IMR-90 (cell line): ENCODE data around the gene TSC22D4. TPM values are rescaled to one million over a fixed set of nuclear protein-coding genes. Genes with fewer than 3 reads are reported as not detected.

Experiments
- ATAC-seq: fragments of 200-7000 bp; cut with Tn5 transposase; 2 replicates; pipeline ENCODE4 v1.9.1; 2020; ENCODE audit warnings: low read depth, mild to moderate bottlenecking, moderate library complexity
- BruUV-seq: library from RNA; stranded (reverse); fragments of 400-500 nt; replicated peaks from 2 replicates; lab custom pipeline; 2021; lab: Mats Ljungman, UMichigan
- CTCF ChIA-PET: fragments of 300-600 bp; formaldehyde crosslinking; extraction: SDS; loops from one replicate; lab custom pipeline; 2021; ENCODE audit warnings: antibody characterized with exemption; lab: Yijun Ruan, JAX
- POLR2A ChIA-PET: fragments of 300-600 bp; sonication (Branson Sonifier 250); formaldehyde crosslinking; loops from one replicate; lab custom pipeline; 2022; ENCODE audit warnings: antibody characterized with exemption; ENCODE audit not compliant: unreplicated experiment; lab: Charles Lee
- DNase-seq: peaks from one replicate; pipeline ENCODE4 v3.0.0; 2013
- H2AFZ ChIP-seq: replicated peaks from 2 replicates; pipeline ENCODE3; 2013; ENCODE audit warnings: low read length, mild to moderate bottlenecking; ENCODE audit not compliant: poor library complexity
- H2AK5ac ChIP-seq: 2 replicates; pipeline ENCODE4 v1.6.1; 2013; ENCODE audit warnings: low read depth, low read length, inconsistent platforms
- H2AK9ac ChIP-seq: replicated peaks from 2 replicates; pipeline ENCODE3; 2013; ENCODE audit warnings: mild to moderate bottlenecking, low read depth, low read length, moderate library complexity; ENCODE audit not compliant: poor library complexity
- H2BK120ac ChIP-seq: 2 replicates; pipeline ENCODE4 v1.6.1; 2013; ENCODE audit warnings: low read depth, low read length, inconsistent platforms
- H2BK15ac ChIP-seq: 3 replicates; pipeline ENCODE4 v1.6.1; 2013; ENCODE audit warnings: low read depth, low read length, inconsistent platforms
- H2BK20ac ChIP-seq: 2 replicates; pipeline ENCODE4 v1.6.1; 2013; ENCODE audit warnings: low read depth, mild to moderate bottlenecking, inconsistent platforms, low read length, moderate library complexity
- H2BK5ac ChIP-seq: 2 replicates; pipeline ENCODE4 v1.6.1; 2013; ENCODE audit warnings: mild to moderate bottlenecking, low read depth, low read length, inconsistent platforms; ENCODE audit not compliant: poor library complexity, severe bottlenecking
- H3K14ac ChIP-seq: replicated peaks from 2 replicates; pipeline ENCODE4 v1.6.1; 2013; ENCODE audit warnings: low read depth, low read length, inconsistent platforms
- H3K18ac ChIP-seq: 2 replicates; pipeline ENCODE4 v1.6.1; 2013; ENCODE audit warnings: low read depth, low read length, control low read depth
- H3K23ac ChIP-seq: 2 replicates; pipeline ENCODE4 v1.6.1; 2013; ENCODE audit warnings: low read depth, low read length, inconsistent platforms
- H3K27ac ChIP-seq: 2 replicates; pipeline ENCODE4 v1.5.1; 2013; ENCODE audit warnings: mild to moderate bottlenecking, control low read depth, low read length; ENCODE audit not compliant: insufficient read depth
- H3K27me3 ChIP-seq: 2 replicates; pipeline ENCODE4 v1.6.1; 2013; ENCODE audit warnings: low read length; ENCODE audit not compliant: control insufficient read depth, insufficient read depth
- H3K36me3 ChIP-seq: 2 replicates; pipeline ENCODE4 v1.6.1; 2013; ENCODE audit warnings: low read length, mixed read lengths; ENCODE audit not compliant: control insufficient read depth, insufficient read depth
- H3K4ac ChIP-seq: 2 replicates; pipeline ENCODE4 v1.6.1; 2013; ENCODE audit warnings: low read depth, low read length, inconsistent platforms
- H3K4me1 ChIP-seq: 2 replicates; pipeline ENCODE4 v1.6.1; 2013; ENCODE audit warnings: low read length, mixed read lengths; ENCODE audit not compliant: control insufficient read depth, insufficient read depth
- H3K4me2 ChIP-seq: 2 replicates; pipeline ENCODE4 v1.6.1; 2013; ENCODE audit warnings: low read depth, mild to moderate bottlenecking, control low read depth, low read length, moderate library complexity
- H3K4me3 ChIP-seq: 2 replicates; pipeline ENCODE4 v1.5.1; 2013; ENCODE audit warnings: low read depth, mild to moderate bottlenecking, control low read depth, low read length, moderate library complexity; ENCODE audit not compliant: insufficient read depth
- H3K56ac ChIP-seq: 2 replicates; pipeline ENCODE4 v1.6.1; 2013; ENCODE audit warnings: low read length, inconsistent platforms; ENCODE audit not compliant: insufficient read depth; ENCODE audit errors: extremely low read depth
- H3K79me1 ChIP-seq, 2 experiments: 2 replicates each; pipeline ENCODE4 v1.6.1; 2013; ENCODE audit warnings: low read length in 2 of 2, inconsistent platforms in 1 of 2, low read depth in 1 of 2
- H3K9ac ChIP-seq: 2 replicates; pipeline ENCODE4 v1.6.1; 2013; ENCODE audit warnings: low read depth, low read length, control low read depth
- H3K9me1 ChIP-seq: 2 replicates; pipeline ENCODE4 v1.6.1; 2013; ENCODE audit warnings: low read length, inconsistent platforms; ENCODE audit not compliant: insufficient read depth
- H3K9me3 ChIP-seq: 2 replicates; pipeline ENCODE4 v1.6.1; 2013; ENCODE audit warnings: low read length; ENCODE audit not compliant: control insufficient read depth, insufficient read depth
- H4K20me1 ChIP-seq: 2 replicates; pipeline ENCODE4 v1.6.1; 2013; ENCODE audit warnings: low read length, inconsistent platforms; ENCODE audit not compliant: insufficient read depth
- H4K5ac ChIP-seq: 2 replicates; pipeline ENCODE4 v1.6.1; 2013; ENCODE audit warnings: mild to moderate bottlenecking, low read depth, low read length, control low read depth
- H4K8ac ChIP-seq, 2 experiments: 2 replicates each; pipeline ENCODE4 v1.6.1; 2013; ENCODE audit warnings: low read depth in 2 of 2, low read length in 2 of 2, control low read depth in 1 of 2, inconsistent platforms in 1 of 2
- H4K91ac ChIP-seq: 2 replicates; pipeline ENCODE4 v1.6.1; 2013; ENCODE audit warnings: low read depth, low read length, inconsistent platforms; ENCODE audit not compliant: insufficient read depth
- BHLHE40 ChIP-seq: fragments of 150-350 bp; IDR thresholded peaks from 2 replicates; pipeline ENCODE4 v1.6.1; 2016; ENCODE audit warnings: mild to moderate bottlenecking, low read depth, low read length
- CEBPB ChIP-seq: IDR thresholded peaks from 2 replicates; pipeline ENCODE4 v1.6.1; 2012; ENCODE audit warnings: low read depth, low read length, improper control_type of control experiment
- CTCF ChIP-seq: conservative IDR thresholded peaks from 2 replicates; pipeline ENCODE4 v1.5.1; 2012; ENCODE audit warnings: mild to moderate bottlenecking, low read depth, low read length, improper control_type of control experiment
- ELK1 ChIP-seq: fragments of 150-350 bp; IDR thresholded peaks from 2 replicates; pipeline ENCODE4 v1.6.1; 2016; ENCODE audit warnings: low read depth, mild to moderate bottlenecking, low read length, moderate library complexity, borderline replicate concordance
- FOS ChIP-seq: fragments of 150-350 bp; IDR thresholded peaks from 2 replicates; pipeline ENCODE4 v1.6.1; 2016; ENCODE audit warnings: low read depth, low read length
- MAZ ChIP-seq: IDR thresholded peaks from 2 replicates; pipeline ENCODE4 v1.6.1; 2012; ENCODE audit warnings: low read depth, mild to moderate bottlenecking, low read length, improper control_type of control experiment, moderate library complexity, borderline replicate concordance
- MXI1 ChIP-seq: IDR thresholded peaks from 2 replicates; pipeline ENCODE4 v1.6.1; 2012; ENCODE audit warnings: low read depth, mild to moderate bottlenecking, low read length, moderate library complexity, borderline replicate concordance
- NFE2L2 ChIP-seq: fragments of 150-350 bp; IDR thresholded peaks from 2 replicates; pipeline ENCODE4 v1.6.1; 2016; ENCODE audit warnings: low read depth, mild to moderate bottlenecking, low read length
- POLR2A ChIP-seq: IDR thresholded peaks from 2 replicates; pipeline ENCODE4 v1.6.1; 2012; ENCODE audit warnings: mild to moderate bottlenecking, low read depth, low read length
- RAD21 ChIP-seq: IDR thresholded peaks from 2 replicates; pipeline ENCODE4 v1.6.1; 2012; ENCODE audit warnings: low read length, improper control_type of control experiment
- RCOR1 ChIP-seq: IDR thresholded peaks from 2 replicates; pipeline ENCODE4 v1.6.1; 2012; ENCODE audit warnings: mild to moderate bottlenecking, low read length, improper control_type of control experiment; ENCODE audit not compliant: insufficient replicate concordance
- RFX5 ChIP-seq: IDR thresholded peaks from 2 replicates; pipeline ENCODE4 v1.8.0; 2012; ENCODE audit warnings: low read depth, mild to moderate bottlenecking, low read length, moderate library complexity
- SMC3 ChIP-seq: fragments of 150-350 bp; IDR thresholded peaks from 2 replicates; pipeline ENCODE4 v1.6.1; 2016; ENCODE audit warnings: low read depth, mild to moderate bottlenecking, antibody characterized with exemption, low read length, moderate library complexity
- USF2 ChIP-seq: fragments of 150-350 bp; IDR thresholded peaks from 2 replicates; pipeline ENCODE4 v1.6.1; 2017; ENCODE audit warnings: mild to moderate bottlenecking, antibody characterized with exemption, low read length, low read depth
- WGBS, 2 experiments: methylation state at CpG; one replicate each; pipeline versions ENCODE4 v1.1.5 to v1.1.7; 2013; ENCODE audit warnings: missing lambda C conversion rate in 2 of 2; ENCODE audit not compliant: insufficient read length in 1 of 2; ENCODE audit errors: extremely low coverage in 2 of 2; 5-methylcytosine and 5-hydroxymethylcytosine counted together
- dilution Hi-C: fragments of 300-500 bp; cut with HindIII; formaldehyde crosslinking; loops from one replicate; pipeline ENCODE4 v1.14.3; 2018; ENCODE audit warnings: low sequenced_read_pairs; ENCODE audit not compliant: unreplicated experiment
- in situ Hi-C: fragments of 300-500 bp; cut with MboI; formaldehyde crosslinking; loops from 3 replicates; pipeline ENCODE4 v1.14.3; 2019; ENCODE audit warnings: low sequenced_read_pairs, inconsistent platforms, mixed read lengths
- intact Hi-C: fragments of 100-400 bp; cut with micrococcal nuclease; formaldehyde crosslinking; loops from 2 replicates; pipeline ENCODE4 v1.10.0; 2022
- polyA plus RNA-seq, 3 experiments: library from polyadenylated mRNA; depleted of rRNA; stranded (reverse); fragments of >200 nt; gene quantifications; 2 replicates each; pipeline ENCODE4 v1.2.3, GENCODE V29; 2012; ENCODE audit warnings: low replicate concordance in 1 of 3
- total RNA-seq: library from RNA; depleted of rRNA; stranded (reverse); fragments of >200 nt; gene quantifications from 2 replicates; pipeline ENCODE4 v1.2.3, GENCODE V29; 2012

Gene TSC22D4
- total and polyA plus RNA-seq, 2 of the 4 experiments (the other 2 are of a cell fraction) = 9.3 to 29.9 TPM

GRCh38 chr7:100476101-100476780 lies 2.8 kb downstream of the TSC22D4 start:
- intact Hi-C loops = loop anchor here (5.0 kb wide), 1 partner anchor 71 kb away; no protein-coding TSS in a partner anchor
- DNase-seq = no peak

More at GRCh38 chr7:100476101-100476780, 2.8 kb downstream of the TSC22D4 start:
- WGBS, 2 experiments = no CpG with 5 or more reads among the region's 6 CpGs
- 0 out of 2 replicates have a peak overlapping the region, but pooled peaks have one; percentile 24 for H3K27ac ChIP-seq
- H2BK15ac ChIP-seq = no peak overlapping the region
- no peaks in the 10 kb centered on the region for H3K27me3 ChIP-seq
- H3K9me3 ChIP-seq = no peaks in the 10 kb centered on the region
- H3K9me1 ChIP-seq = no peaks in the 10 kb centered on the region
- H2AK9ac ChIP-seq = peak overlapping the region; percentile 77
- H3K4me1 ChIP-seq = peaks cover 16% of the 10 kb centered on the region
- H4K20me1 ChIP-seq = peaks cover 33% of the 10 kb centered on the region
- peak overlapping the region; percentile 93 for H3K4me2 ChIP-seq
- in situ Hi-C loops = loop anchor here (10.0 kb wide), 1 partner anchor 199 kb away; the partner anchor contains the start of gene GNB2
- H3K9ac ChIP-seq = peak overlapping the region; percentile 92
- H2BK120ac ChIP-seq = no peak overlapping the region
- H3K18ac ChIP-seq = no peak overlapping the region
- H3K23ac ChIP-seq = peak overlapping the region; percentile 75; the same call in 1 of the 2 replicates
- H3K14ac ChIP-seq = no peak overlapping the region; the same call in 1 of the 2 replicates
- H4K5ac ChIP-seq = no peak overlapping the region
- peaks cover 25 to 57% of the 10 kb centered on the region in 2 experiments; a peak in 3 of 4 replicates for H3K79me1 ChIP-seq
- H3K56ac ChIP-seq = no peak overlapping the region
- BruUV-seq = no TSS peak
- no peak for TF ChIP-seq FOS
- TF ChIP-seq SMC3 = no peak
- TF ChIP-seq MAZ = no peak
- no peak for TF ChIP-seq POLR2A
- TF ChIP-seq USF2 = no peak
- TF ChIP-seq CTCF = no peak
- no peak for TF ChIP-seq RAD21
- TF ChIP-seq MXI1 = no peak
- no peak for TF ChIP-seq CEBPB
- no peak for TF ChIP-seq RCOR1
- TF ChIP-seq RFX5 = no peak
- TF ChIP-seq NFE2L2 = no peak
- no peak for TF ChIP-seq BHLHE40
- no peak for TF ChIP-seq ELK1
- ATAC-seq = no peak
- H3K4ac ChIP-seq = no peak overlapping the region
- no peak overlapping the region for H2BK20ac ChIP-seq
- H4K91ac ChIP-seq = no peak overlapping the region
- CTCF ChIA-PET = interaction anchor here (0.7 kb wide), 1 partner anchor 83 kb away, joined by 4 read pairs; no protein-coding TSS in a partner anchor
- H3K36me3 ChIP-seq = peaks cover 31% of the 10 kb centered on the region; the same call in 1 of the 2 replicates
- H3K4me3 ChIP-seq = peak overlapping the region; percentile 91
- POLR2A ChIA-PET = no interaction called here
- H2AFZ ChIP-seq = peak overlapping the region; percentile 47
- no peak overlapping the region for H2BK5ac ChIP-seq
- 0 out of 4 replicates have a peak overlapping the region, but pooled peaks of 1 of the 2 experiments have one; percentile 13 for H4K8ac ChIP-seq
- dilution Hi-C loops = no loop called here
- H2AK5ac ChIP-seq = peak overlapping the region; percentile 64
